ENCODE measurements around the gene CRYZ. TPM values are rescaled to one million over a fixed set of nuclear protein-coding genes. Genes with fewer than 3 reads are reported as not detected.

The CRYZ gene
- total RNA-seq, 6 donors from 2014 or later: 11.5 to 43.2 (median 34.6) TPM

DNA sequence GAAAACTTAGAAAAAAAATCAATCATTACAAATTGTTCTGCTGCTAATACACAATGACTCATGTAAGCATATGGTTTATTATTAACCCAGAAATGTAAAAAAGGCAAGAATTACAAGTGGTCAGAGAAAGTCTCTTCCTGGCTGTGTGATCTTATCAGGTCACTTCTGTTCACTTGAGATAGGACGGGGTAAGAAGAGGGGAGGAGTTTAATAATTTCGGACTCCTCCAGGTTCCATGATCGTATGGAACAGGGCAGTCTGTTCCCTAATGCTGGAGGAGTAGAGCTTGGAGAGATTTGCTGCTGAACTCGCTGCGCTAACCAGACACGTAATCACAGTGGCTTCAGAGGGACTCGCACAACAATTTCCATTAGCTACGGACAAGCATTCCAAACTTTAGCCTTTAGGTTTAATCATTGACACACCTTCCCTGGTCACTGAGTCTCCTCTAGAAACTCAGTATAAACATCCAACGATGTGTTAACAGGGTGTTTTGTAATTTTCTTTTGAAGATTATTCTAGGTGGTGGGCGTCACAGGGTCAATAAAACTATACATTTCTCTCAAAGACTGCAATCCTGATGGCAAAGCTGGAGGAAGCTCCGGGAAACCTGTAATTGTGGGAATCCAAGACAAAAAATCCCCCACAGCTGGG, 1.3 kb downstream of the CRYZ start:
- Histone ChIP-seq H3K27me3 (no peaks in the 10 kb centered on the region), H3K4me1 (peaks cover 18 to 31% (median 24%) of the 10 kb centered on the region in 4 donors), H3K4me3 (peak overlapping the region in 3 of 4 donors; percentile 68 to 71 (median 68)), H3K9me3 (no peaks in the 10 kb centered on the region), H3K36me3 (peaks cover 0 to under 1% (median under 1%) of the 10 kb centered on the region in 4 donors), H3K27ac (peak overlapping the region in 1 of 4 donors; percentile 87)
- WGBS, 2 donors: 64 to 81% methylated on average over 10 to 11 of the region's 11 CpGs
- TF ChIP-seq EP300 (IDR thresholded peaks at IDR 0.05) (no peak), POLR2AphosphoS5 (IDR thresholded peaks at IDR 0.05) (peak in 1 of 2 donors; percentile 23), POLR2A (IDR thresholded peaks at IDR 0.05) (no peak)
- DNase-seq (no peak), ATAC-seq (ENCODE audit: low FRiP score in 2 of 2) (no peak)

DNA sequence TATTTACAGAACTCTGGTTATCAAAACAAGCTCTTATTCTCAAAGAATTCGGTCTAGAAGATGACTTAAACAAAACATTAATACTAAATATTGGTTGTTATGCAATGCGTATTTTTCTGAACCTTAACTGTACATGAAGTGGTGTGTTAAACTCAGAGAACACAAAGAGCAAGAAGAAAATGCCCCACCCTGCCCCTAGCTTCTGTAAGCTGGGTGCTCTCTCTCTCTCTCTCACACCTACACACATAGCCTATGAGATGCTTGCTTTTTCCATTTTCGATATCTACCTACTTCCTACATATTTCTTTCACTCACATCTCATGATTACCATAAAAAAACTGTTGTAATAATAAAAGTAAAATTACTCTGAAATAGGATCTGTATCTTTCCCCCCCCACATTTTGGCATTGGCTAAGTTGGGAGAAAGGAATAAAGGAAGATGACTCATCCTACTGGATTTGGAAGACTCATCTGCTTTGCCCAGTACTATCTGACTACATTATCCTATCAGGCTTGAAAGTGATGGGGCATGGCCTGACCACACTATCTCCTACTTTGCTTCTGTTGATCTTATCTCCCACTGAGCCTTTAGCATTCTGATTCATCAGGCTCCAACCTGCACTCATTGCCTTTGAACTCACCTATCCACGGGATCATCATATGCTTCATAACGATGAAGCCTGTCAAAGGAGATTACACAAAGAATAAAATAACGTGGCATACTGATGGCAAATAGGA, 2.9 kb downstream of the CRYZ start:
- no peaks in the 10 kb centered on the region for H3K36me3 ChIP-seq
- TF ChIP-seq POLR2A (IDR thresholded peaks at IDR 0.05) (no peak), EP300 (IDR thresholded peaks at IDR 0.05) (no peak), POLR2AphosphoS5 (IDR thresholded peaks at IDR 0.05) (no peak)
- TF ChIP-seq, protein P1, sequence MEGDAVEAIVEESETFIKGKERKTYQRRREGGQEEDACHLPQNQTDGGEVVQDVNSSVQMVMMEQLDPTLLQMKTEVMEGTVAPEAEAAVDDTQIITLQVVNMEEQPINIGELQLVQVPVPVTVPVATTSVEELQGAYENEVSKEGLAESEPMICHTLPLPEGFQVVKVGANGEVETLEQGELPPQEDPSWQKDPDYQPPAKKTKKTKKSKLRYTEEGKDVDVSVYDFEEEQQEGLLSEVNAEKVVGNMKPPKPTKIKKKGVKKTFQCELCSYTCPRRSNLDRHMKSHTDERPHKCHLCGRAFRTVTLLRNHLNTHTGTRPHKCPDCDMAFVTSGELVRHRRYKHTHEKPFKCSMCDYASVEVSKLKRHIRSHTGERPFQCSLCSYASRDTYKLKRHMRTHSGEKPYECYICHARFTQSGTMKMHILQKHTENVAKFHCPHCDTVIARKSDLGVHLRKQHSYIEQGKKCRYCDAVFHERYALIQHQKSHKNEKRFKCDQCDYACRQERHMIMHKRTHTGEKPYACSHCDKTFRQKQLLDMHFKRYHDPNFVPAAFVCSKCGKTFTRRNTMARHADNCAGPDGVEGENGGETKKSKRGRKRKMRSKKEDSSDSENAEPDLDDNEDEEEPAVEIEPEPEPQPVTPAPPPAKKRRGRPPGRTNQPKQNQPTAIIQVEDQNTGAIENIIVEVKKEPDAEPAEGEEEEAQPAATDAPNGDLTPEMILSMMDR (IDR thresholded peaks at IDR 0.05): no peak
- H3K9me3 ChIP-seq: peaks cover 0 to 4% (median 0%) of the 10 kb centered on the region in 4 donors
- no peaks in the 10 kb centered on the region for H3K27me3 ChIP-seq
- no peak overlapping the region for H3K27ac ChIP-seq
- DNase-seq (no peak), ATAC-seq (ENCODE audit: low FRiP score in 2 of 2) (no peak)
- no peak overlapping the region for H3K4me3 ChIP-seq
- H3K4me1 ChIP-seq: peaks cover 18 to 31% (median 24%) of the 10 kb centered on the region in 4 donors
- 82 to 92% methylated on average over 6 of the region's 6 CpGs for WGBS, 2 donors

DNA sequence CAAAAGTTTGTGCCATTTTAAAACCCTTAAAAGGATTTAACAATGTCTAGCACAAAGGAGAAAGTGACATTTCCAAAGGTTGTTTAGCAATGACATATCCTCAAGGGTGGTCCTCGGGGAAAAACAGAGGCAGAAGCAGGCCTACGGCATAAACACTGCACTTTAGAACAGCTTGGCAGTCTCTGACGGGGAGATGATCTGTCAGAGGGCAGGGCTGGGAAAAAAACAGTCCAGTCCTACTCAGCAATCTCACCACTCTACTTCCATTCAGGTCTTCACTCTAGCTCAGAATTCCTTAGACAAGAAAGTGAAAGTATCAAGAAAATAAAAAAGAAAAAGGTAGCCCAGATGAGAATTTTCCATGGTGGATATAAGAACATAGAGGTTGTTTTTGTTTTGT, 4.1 kb downstream of the CRYZ start:
- Histone ChIP-seq H3K36me3 (peaks cover 0 to 9% (median 0%) of the 10 kb centered on the region in 4 donors), H3K27ac (no peak overlapping the region), H3K9me3 (peaks cover 0 to 4% (median 0%) of the 10 kb centered on the region in 4 donors), H3K4me3 (no peak overlapping the region), H3K4me1 (peaks cover 7 to 20% (median 15%) of the 10 kb centered on the region in 4 donors), H3K27me3 (no peaks in the 10 kb centered on the region)
- no peak for ATAC-seq (ENCODE audit: low FRiP score in 2 of 2)
- DNase-seq: no peak
- WGBS, 2 donors: 79 to 97% methylated on average over 3 of the region's 3 CpGs
- TF ChIP-seq POLR2A (IDR thresholded peaks at IDR 0.05) (no peak), POLR2AphosphoS5 (IDR thresholded peaks at IDR 0.05) (no peak), EP300 (IDR thresholded peaks at IDR 0.05) (no peak)
- TF ChIP-seq, protein P1 (IDR thresholded peaks at IDR 0.05): no peak

DNA sequence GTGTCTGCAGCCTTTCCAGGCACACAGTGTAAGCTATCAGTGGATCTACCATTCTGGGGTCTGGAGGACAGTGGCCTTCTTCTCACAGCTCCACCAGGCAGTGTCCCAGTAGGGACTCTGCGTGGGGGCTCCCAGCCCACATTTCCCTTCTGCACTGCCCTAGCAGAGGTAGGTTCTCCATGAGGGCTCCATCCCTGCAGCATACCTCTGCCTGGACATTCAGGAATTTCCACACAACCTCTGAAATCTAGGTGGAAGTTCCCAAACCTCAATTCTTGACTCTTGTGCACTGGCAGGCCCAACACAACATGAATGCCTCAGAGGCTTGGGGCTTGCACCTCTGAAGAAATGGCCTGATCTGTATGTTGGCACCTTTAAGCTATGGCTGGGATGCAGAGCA, 6.8 kb downstream of the CRYZ start:
- ATAC-seq (ENCODE audit: low FRiP score in 2 of 2) (no peak), DNase-seq (no peak)
- Histone ChIP-seq H3K27ac (no peak overlapping the region), H3K4me1 (peaks cover 0 to 9% (median 5%) of the 10 kb centered on the region in 4 donors), H3K4me3 (no peak overlapping the region), H3K9me3 (peaks cover 0 to 4% (median 0%) of the 10 kb centered on the region in 4 donors), H3K36me3 (peaks cover under 1 to 36% (median 18%) of the 10 kb centered on the region in 4 donors), H3K27me3 (no peaks in the 10 kb centered on the region)
- 100% methylated on average over 1 of the region's 1 CpG; no CpG with 5 or more reads in 1 of the 2 donors for WGBS, 2 donors
- TF ChIP-seq POLR2AphosphoS5 (IDR thresholded peaks at IDR 0.05): no peak
- TF ChIP-seq POLR2A (IDR thresholded peaks at IDR 0.05): no peak
- TF ChIP-seq, protein P1 (IDR thresholded peaks at IDR 0.05): no peak
- TF ChIP-seq EP300 (IDR thresholded peaks at IDR 0.05): no peak

DNA sequence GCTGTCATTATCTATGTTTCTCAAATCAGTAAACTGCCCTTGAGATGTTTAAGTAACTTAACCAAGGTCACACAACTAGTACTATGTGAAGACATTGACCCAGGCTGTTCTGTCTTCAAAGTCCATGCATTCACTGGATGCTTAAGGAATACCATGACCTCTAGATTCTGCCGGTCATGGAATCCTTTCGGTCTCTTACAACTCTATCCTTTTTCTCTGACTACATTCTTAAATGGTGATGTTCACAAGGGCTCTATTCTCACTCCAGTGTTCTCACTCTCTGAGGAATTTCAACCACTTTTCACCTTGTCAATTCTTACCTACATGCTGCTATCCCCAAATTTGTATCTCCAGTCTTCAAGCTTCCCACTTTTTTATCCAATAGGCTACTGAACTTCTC, 15.2 kb downstream of the CRYZ start:
- peaks cover 10 to 93% (median 39%) of the 10 kb centered on the region in 4 donors for H3K36me3 ChIP-seq

More for the DNA sequence above, 15.2 kb downstream of the CRYZ start:
- Histone ChIP-seq H3K27me3 (no peaks in the 10 kb centered on the region), H3K4me3 (no peak overlapping the region), H3K27ac (no peak overlapping the region), H3K4me1 (no peaks in the 10 kb centered on the region), H3K9me3 (no peaks in the 10 kb centered on the region)
- ATAC-seq (ENCODE audit: low FRiP score in 2 of 2) (no peak), DNase-seq (no peak)
- WGBS, 2 donors: 100% methylated on average over 2 of the region's 2 CpGs
- TF ChIP-seq EP300 (IDR thresholded peaks at IDR 0.05): no peak
- TF ChIP-seq, protein P1 (IDR thresholded peaks at IDR 0.05): no peak
- TF ChIP-seq POLR2A (IDR thresholded peaks at IDR 0.05): no peak
- no peak for TF ChIP-seq POLR2AphosphoS5 (IDR thresholded peaks at IDR 0.05)

All from upper lobe of left lung (tissue), 6 donors.